Measurements from ENCODE around the gene CHPF.

CHPF gene

GRCh38 chr2:219508971-219509779 is 34.4 kb downstream of the CHPF start:
- peak overlapping the region; percentile 60; the same call in 1 of the 2 replicates for H3K4me3 ChIP-seq (ENCODE audit: low read depth, low read length)
- H3K4me1 ChIP-seq (ENCODE audit: control insufficient read depth, insufficient read depth, low read length), result peaks cover 62% of the 10 kb centered on the region

GRCh38 chr2:219508444-219508734 is 35.2 kb downstream of the CHPF start:
- Histone ChIP-seq H3K36me3 (ENCODE audit: control insufficient read depth, insufficient read depth, low read length) (peaks cover 26% of the 10 kb centered on the region), H3K9ac (ENCODE audit: low read length) (no peak overlapping the region), H3K4me3 (ENCODE audit: low read depth, low read length) (no peak overlapping the region), H3K9me3 (ENCODE audit: control insufficient read depth, insufficient read depth, low read depth, low read length) (no peaks in the 10 kb centered on the region), H3K27ac (ENCODE audit: low read depth, low read length) (no peak overlapping the region), H3K27me3 (ENCODE audit: control insufficient read depth, insufficient read depth, low read length) (peaks cover 23% of the 10 kb centered on the region), H3K4me1 (ENCODE audit: control insufficient read depth, insufficient read depth, low read length) (peaks cover 54% of the 10 kb centered on the region)

More at GRCh38 chr2:219508971-219509779, 34.4 kb downstream of the CHPF start:
- H3K27me3 ChIP-seq (ENCODE audit: control insufficient read depth, insufficient read depth, low read length), result peaks cover 31% of the 10 kb centered on the region
- no peak overlapping the region for H3K9ac ChIP-seq (ENCODE audit: low read length)
- H3K9me3 ChIP-seq (ENCODE audit: control insufficient read depth, insufficient read depth, low read depth, low read length), result no peaks in the 10 kb centered on the region
- H3K27ac ChIP-seq (ENCODE audit: low read depth, low read length), result no peak overlapping the region
- peaks cover 19% of the 10 kb centered on the region for H3K36me3 ChIP-seq (ENCODE audit: control insufficient read depth, insufficient read depth, low read length)

GRCh38 chr2:219507581-219508443 is 35.8 kb downstream of the CHPF start:
- peak overlapping the region; percentile 69 for H3K27ac ChIP-seq (ENCODE audit: low read depth, low read length)
- H3K4me1 ChIP-seq (ENCODE audit: control insufficient read depth, insufficient read depth, low read length), result peaks cover 49% of the 10 kb centered on the region
- peaks cover 29% of the 10 kb centered on the region for H3K36me3 ChIP-seq (ENCODE audit: control insufficient read depth, insufficient read depth, low read length)
- no peak overlapping the region for H3K4me3 ChIP-seq (ENCODE audit: low read depth, low read length)
- H3K9me3 ChIP-seq (ENCODE audit: control insufficient read depth, insufficient read depth, low read depth, low read length), result no peaks in the 10 kb centered on the region
- peak overlapping the region; percentile 77 for H3K9ac ChIP-seq (ENCODE audit: low read length)
- peaks cover 17% of the 10 kb centered on the region for H3K27me3 ChIP-seq (ENCODE audit: control insufficient read depth, insufficient read depth, low read length)

GRCh38 chr2:219506802-219507526 is 36.6 kb downstream of the CHPF start:
- Histone ChIP-seq H3K36me3 (ENCODE audit: control insufficient read depth, insufficient read depth, low read length) (peaks cover 29% of the 10 kb centered on the region), H3K4me3 (ENCODE audit: low read depth, low read length) (peak overlapping the region; percentile 22; the same call in 1 of the 2 replicates), H3K9ac (ENCODE audit: low read length) (peak overlapping the region; percentile 77), H3K27me3 (ENCODE audit: control insufficient read depth, insufficient read depth, low read length) (peaks cover 10% of the 10 kb centered on the region), H3K4me1 (ENCODE audit: control insufficient read depth, insufficient read depth, low read length) (peaks cover 47% of the 10 kb centered on the region), H3K27ac (ENCODE audit: low read depth, low read length) (peak overlapping the region; percentile 69), H3K9me3 (ENCODE audit: control insufficient read depth, insufficient read depth, low read depth, low read length) (no peaks in the 10 kb centered on the region)

GRCh38 chr2:219506153-219506801 is 37.3 kb downstream of the CHPF start:
- Histone ChIP-seq H3K36me3 (ENCODE audit: control insufficient read depth, insufficient read depth, low read length) (peaks cover 29% of the 10 kb centered on the region), H3K27ac (ENCODE audit: low read depth, low read length) (peak overlapping the region; percentile 69), H3K27me3 (ENCODE audit: control insufficient read depth, insufficient read depth, low read length) (0 out of 2 replicates have a peak, but pooled peaks cover 4% of the 10 kb centered on the region), H3K9me3 (ENCODE audit: control insufficient read depth, insufficient read depth, low read depth, low read length) (no peaks in the 10 kb centered on the region), H3K4me1 (ENCODE audit: control insufficient read depth, insufficient read depth, low read length) (peaks cover 51% of the 10 kb centered on the region), H3K9ac (ENCODE audit: low read length) (peak overlapping the region; percentile 77), H3K4me3 (ENCODE audit: low read depth, low read length) (peak overlapping the region; percentile 22; the same call in 1 of the 2 replicates)

- H3K9ac ChIP-seq (ENCODE audit: low read length), result no peak overlapping the region
- H3K36me3 ChIP-seq (ENCODE audit: control insufficient read depth, insufficient read depth, low read length), result peaks cover 29% of the 10 kb centered on the region
- H3K27ac ChIP-seq (ENCODE audit: low read depth, low read length), result no peak overlapping the region
- no peaks in the 10 kb centered on the region for H3K9me3 ChIP-seq (ENCODE audit: control insufficient read depth, insufficient read depth, low read depth, low read length)
- H3K4me1 ChIP-seq (ENCODE audit: control insufficient read depth, insufficient read depth, low read length), result peaks cover 51% of the 10 kb centered on the region
- no peak overlapping the region for H3K4me3 ChIP-seq (ENCODE audit: low read depth, low read length)
- no peaks in the 10 kb centered on the region for H3K27me3 ChIP-seq (ENCODE audit: control insufficient read depth, insufficient read depth, low read length)
Observed at GRCh38 chr2:219505585-219505984, 38.0 kb downstream of the CHPF start.

- Histone ChIP-seq H3K4me3 (ENCODE audit: low read depth, low read length) (no peak overlapping the region), H3K4me1 (ENCODE audit: control insufficient read depth, insufficient read depth, low read length) (peaks cover 48% of the 10 kb centered on the region), H3K36me3 (ENCODE audit: control insufficient read depth, insufficient read depth, low read length) (peaks cover 29% of the 10 kb centered on the region), H3K27me3 (ENCODE audit: control insufficient read depth, insufficient read depth, low read length) (peaks cover 7% of the 10 kb centered on the region), H3K9ac (ENCODE audit: low read length) (no peak overlapping the region), H3K27ac (ENCODE audit: low read depth, low read length) (no peak overlapping the region), H3K9me3 (ENCODE audit: control insufficient read depth, insufficient read depth, low read depth, low read length) (no peaks in the 10 kb centered on the region)
Observed at GRCh38 chr2:219502618-219503017, 41.0 kb downstream of the CHPF start.

- Histone ChIP-seq H3K27ac (ENCODE audit: low read depth, low read length) (no peak overlapping the region), H3K4me1 (ENCODE audit: control insufficient read depth, insufficient read depth, low read length) (peaks cover 47% of the 10 kb centered on the region), H3K4me3 (ENCODE audit: low read depth, low read length) (no peak overlapping the region), H3K9me3 (ENCODE audit: control insufficient read depth, insufficient read depth, low read depth, low read length) (no peaks in the 10 kb centered on the region), H3K9ac (ENCODE audit: low read length) (no peak overlapping the region), H3K36me3 (ENCODE audit: control insufficient read depth, insufficient read depth, low read length) (peaks cover 29% of the 10 kb centered on the region), H3K27me3 (ENCODE audit: control insufficient read depth, insufficient read depth, low read length) (peaks cover 15% of the 10 kb centered on the region)
Observed at GRCh38 chr2:219501849-219502248, 41.8 kb downstream of the CHPF start.

- H3K9me3 ChIP-seq (ENCODE audit: control insufficient read depth, insufficient read depth, low read depth, low read length), result no peaks in the 10 kb centered on the region
- H3K4me3 ChIP-seq (ENCODE audit: low read depth, low read length), result peak overlapping the region; percentile 79; the same call in 1 of the 2 replicates
- no peak overlapping the region for H3K27ac ChIP-seq (ENCODE audit: low read depth, low read length)
- no peak overlapping the region for H3K9ac ChIP-seq (ENCODE audit: low read length)
- H3K36me3 ChIP-seq (ENCODE audit: control insufficient read depth, insufficient read depth, low read length), result peaks cover 21% of the 10 kb centered on the region
- H3K27me3 ChIP-seq (ENCODE audit: control insufficient read depth, insufficient read depth, low read length), result peaks cover 31% of the 10 kb centered on the region
- H3K4me1 ChIP-seq (ENCODE audit: control insufficient read depth, insufficient read depth, low read length), result peaks cover 52% of the 10 kb centered on the region
Observed at GRCh38 chr2:219500135-219500534, 43.5 kb downstream of the CHPF start.

GRCh38 chr2:219499555-219499954 is 44.1 kb downstream of the CHPF start:
- peak overlapping the region; percentile 73 for H3K9ac ChIP-seq (ENCODE audit: low read length)
- peaks cover 54% of the 10 kb centered on the region for H3K4me1 ChIP-seq (ENCODE audit: control insufficient read depth, insufficient read depth, low read length)
- H3K27me3 ChIP-seq (ENCODE audit: control insufficient read depth, insufficient read depth, low read length), result peaks cover 37% of the 10 kb centered on the region
- no peaks in the 10 kb centered on the region for H3K9me3 ChIP-seq (ENCODE audit: control insufficient read depth, insufficient read depth, low read depth, low read length)
- H3K36me3 ChIP-seq (ENCODE audit: control insufficient read depth, insufficient read depth, low read length), result peaks cover 15% of the 10 kb centered on the region
- H3K27ac ChIP-seq (ENCODE audit: low read depth, low read length), result no peak overlapping the region
- H3K4me3 ChIP-seq (ENCODE audit: low read depth, low read length), result peak overlapping the region; percentile 79

Data from HUES6 (cell line).